SJSA1 (cell line): ENCODE results near the gene SNX5. TPM values are rescaled to one million over a fixed set of nuclear protein-coding genes. Genes with fewer than 3 reads are reported as not detected.

Experiments used
- DNase-seq, 2 experiments: peaks; one replicate each; pipeline ENCODE4 v3.0.0-alpha.2; 2015 to 2020; ENCODE audit warnings: low spot score in 2 of 2, low read depth in 1 of 2
- H3K27ac ChIP-seq: fragments of 250-450 bp; sonication (Bioruptor Pico); 2 replicates; pipeline ENCODE4 v1.5.1; 2020; ENCODE audit warnings: mild to moderate bottlenecking, moderate library complexity
- H3K27me3 ChIP-seq: fragments of 250-450 bp; sonication (Bioruptor Pico); replicated peaks from 2 replicates; pipeline ENCODE4 v1.5.1; 2020; ENCODE audit warnings: mild to moderate bottlenecking, moderate library complexity
- H3K36me3 ChIP-seq: fragments of 250-450 bp; sonication (Bioruptor Pico); 2 replicates; pipeline ENCODE4 v1.5.1; 2020; ENCODE audit warnings: mild to moderate bottlenecking
- H3K4me1 ChIP-seq: fragments of 250-450 bp; sonication (Bioruptor Pico); replicated peaks from 2 replicates; pipeline ENCODE4 v1.6.1; 2021; ENCODE audit warnings: mild to moderate bottlenecking
- H3K4me3 ChIP-seq: fragments of 250-450 bp; sonication (Bioruptor Pico); 2 replicates; pipeline ENCODE4 v1.5.1; 2020; ENCODE audit warnings: mild to moderate bottlenecking
- H3K9me3 ChIP-seq: fragments of 250-450 bp; sonication (Bioruptor Pico); replicated peaks from 2 replicates; pipeline ENCODE4 v1.5.1; 2020; ENCODE audit warnings: mild to moderate bottlenecking
- total RNA-seq: library from RNA; depleted of rRNA; stranded (reverse); fragments of >200 nt; shearing (Covaris generic); gene quantifications from 2 replicates; pipeline ENCODE4 v1.2.3, GENCODE V29; 2014

Gene SNX5
- total RNA-seq, 1 experiment from 2014 or later = 129 TPM

- Histone ChIP-seq H3K27me3 (no peaks in the 10 kb centered on the region), H3K9me3 (no peaks in the 10 kb centered on the region), H3K4me3 (no peak overlapping the region), H3K4me1 (no peaks in the 10 kb centered on the region), H3K36me3 (peaks cover 100% of the 10 kb centered on the region), H3K27ac (no peak overlapping the region)
- DNase-seq = no peak
Measured at GRCh38 chr20:17946572-17947473, 21.8 kb downstream of the SNX5 start.

- Histone ChIP-seq H3K9me3 (no peaks in the 10 kb centered on the region), H3K36me3 (peaks cover 100% of the 10 kb centered on the region), H3K27ac (no peak overlapping the region), H3K27me3 (no peaks in the 10 kb centered on the region), H3K4me3 (no peak overlapping the region), H3K4me1 (no peaks in the 10 kb centered on the region)
- DNase-seq = no peak
Measured at GRCh38 chr20:17946040-17946439, 22.6 kb downstream of the SNX5 start.

- H3K27ac ChIP-seq = no peak overlapping the region
- no peak for DNase-seq
- H3K36me3 ChIP-seq = peaks cover 100% of the 10 kb centered on the region
- H3K4me1 ChIP-seq = no peaks in the 10 kb centered on the region
- H3K9me3 ChIP-seq = no peaks in the 10 kb centered on the region
- H3K27me3 ChIP-seq = no peaks in the 10 kb centered on the region
- no peak overlapping the region for H3K4me3 ChIP-seq
Measured at GRCh38 chr20:17944854-17945474, 23.6 kb downstream of the SNX5 start.

GRCh38 chr20:17943343-17943742 lies 25.3 kb downstream of the SNX5 start:
- Histone ChIP-seq H3K36me3 (peaks cover 91% of the 10 kb centered on the region), H3K27me3 (no peaks in the 10 kb centered on the region), H3K4me1 (peaks cover 6% of the 10 kb centered on the region; the same call in 1 of the 2 replicates), H3K4me3 (no peak overlapping the region), H3K27ac (no peak overlapping the region), H3K9me3 (no peaks in the 10 kb centered on the region)
- no peak for DNase-seq

DNA sequence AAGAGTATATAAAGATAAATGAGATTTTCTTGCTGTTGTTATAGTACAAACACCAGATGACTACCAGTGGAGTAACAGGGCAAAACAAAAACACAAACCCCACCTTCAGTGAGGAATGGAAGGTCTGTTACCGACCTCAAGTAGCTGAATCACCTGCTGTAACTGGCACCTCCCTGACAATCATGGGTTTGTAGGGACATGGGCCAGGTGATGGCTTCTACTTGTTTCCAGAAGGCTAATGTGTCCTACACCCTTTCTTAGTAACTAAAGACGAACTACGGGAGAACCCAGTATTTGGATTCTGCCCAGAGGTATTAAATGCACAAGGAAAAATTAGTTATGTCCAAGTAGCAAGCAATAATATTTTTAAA lies 26.8 kb downstream of the SNX5 start:
- Histone ChIP-seq H3K27ac (no peak overlapping the region), H3K9me3 (no peaks in the 10 kb centered on the region), H3K36me3 (peaks cover 75% of the 10 kb centered on the region), H3K27me3 (no peaks in the 10 kb centered on the region), H3K4me3 (no peak overlapping the region), H3K4me1 (peaks cover 8% of the 10 kb centered on the region; the same call in 1 of the 2 replicates)
- DNase-seq = no peak

DNA sequence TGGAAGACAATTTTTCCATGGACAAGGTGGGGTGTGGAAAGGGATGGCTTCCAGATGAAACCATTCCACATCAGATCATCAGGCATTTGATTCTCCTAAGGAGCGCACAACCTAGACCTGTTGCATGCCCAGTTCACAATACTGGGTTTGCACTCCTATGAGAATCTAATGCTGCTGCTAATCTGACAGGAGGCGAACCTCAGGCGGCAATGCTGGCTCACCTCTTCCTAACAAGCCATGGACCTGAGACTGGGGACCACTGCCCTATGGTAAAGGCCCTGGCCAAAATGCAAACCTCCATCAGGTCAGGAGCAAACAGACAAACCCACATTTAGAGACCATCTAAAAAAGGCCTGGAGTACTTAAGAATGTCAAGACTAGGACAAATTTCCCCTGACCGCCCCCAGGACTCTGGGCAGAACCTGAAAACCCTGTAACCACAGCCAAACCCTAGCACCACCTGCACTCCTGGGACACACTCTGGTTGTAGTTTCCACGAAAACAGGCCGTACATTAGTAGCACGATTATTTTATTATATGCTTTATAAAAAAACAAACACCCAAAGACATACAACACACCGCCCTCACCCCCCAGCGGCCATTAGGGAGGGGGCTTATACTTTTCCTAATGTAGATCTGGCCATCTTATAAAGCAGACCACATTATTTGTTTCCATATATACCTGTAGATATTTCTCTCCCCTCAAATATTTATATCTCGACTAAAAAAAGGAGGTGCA lies 27.3 kb downstream of the SNX5 start:
- Histone ChIP-seq H3K4me3 (no peak overlapping the region), H3K9me3 (no peaks in the 10 kb centered on the region), H3K4me1 (peaks cover 13% of the 10 kb centered on the region), H3K36me3 (peaks cover 70% of the 10 kb centered on the region), H3K27ac (no peak overlapping the region), H3K27me3 (no peaks in the 10 kb centered on the region)
- no peak for DNase-seq

DNA sequence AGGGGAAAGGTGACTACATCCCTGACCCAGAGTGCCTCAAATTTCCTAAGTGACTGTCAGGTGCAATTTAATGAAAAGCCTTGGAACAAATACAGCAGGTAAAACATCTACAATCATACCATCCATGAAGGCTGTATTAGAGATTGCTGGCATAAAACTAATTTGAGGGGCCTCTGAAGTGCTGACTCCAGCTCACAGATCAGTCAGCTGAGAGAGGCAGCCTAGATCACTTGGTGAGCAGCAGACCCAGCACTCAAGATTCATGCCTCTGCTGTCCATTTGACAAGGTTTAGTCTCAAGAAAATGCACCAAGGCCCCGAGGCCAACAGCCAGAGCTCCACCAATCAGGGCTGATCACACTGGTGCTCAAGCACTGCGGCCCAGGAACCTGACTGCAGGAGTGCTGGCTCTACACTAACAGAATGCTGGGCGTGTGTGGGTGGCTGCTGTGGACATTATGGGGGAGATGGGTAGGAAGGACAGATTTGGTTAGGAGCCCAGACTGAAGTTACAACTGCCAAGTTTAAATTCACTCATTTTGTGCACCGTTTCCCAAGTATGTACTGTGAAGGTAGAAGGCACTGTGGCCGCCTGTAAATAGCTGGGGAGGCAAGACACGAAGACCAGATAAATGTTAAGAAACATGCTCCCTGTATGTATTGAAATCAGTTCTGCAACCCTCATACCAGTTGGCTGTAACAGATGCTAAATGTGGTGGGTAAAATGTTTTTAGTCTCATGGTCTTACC lies 28.2 kb downstream of the SNX5 start:
- no peak overlapping the region for H3K27ac ChIP-seq

DNA sequence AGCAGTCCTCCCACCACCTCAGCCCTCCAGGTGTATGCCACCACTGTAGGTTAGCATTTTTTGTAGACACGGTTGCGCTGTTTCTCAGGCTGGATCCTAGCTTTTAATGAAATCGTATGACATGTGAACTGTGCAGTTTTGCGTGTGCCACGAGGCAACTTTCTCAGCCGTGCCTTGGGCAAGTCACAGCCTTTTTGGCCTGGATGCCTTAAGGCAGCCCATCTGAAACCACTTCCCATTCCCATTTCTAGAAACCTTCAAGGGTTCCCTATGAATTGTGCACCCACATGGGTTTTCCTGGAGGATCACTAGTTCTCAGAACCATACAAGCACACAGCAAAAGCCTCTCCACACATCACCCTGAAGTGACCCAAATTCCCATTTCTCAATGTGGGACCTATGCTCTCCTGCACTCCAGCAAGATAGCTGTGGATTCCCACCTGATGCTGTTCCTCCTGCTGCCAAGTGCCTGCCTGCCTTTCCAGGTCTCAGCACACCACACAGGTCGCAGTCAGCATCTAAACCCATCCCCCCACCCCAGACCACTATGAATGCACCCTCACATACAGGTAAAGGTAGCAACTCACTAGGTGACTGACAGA lies 28.9 kb downstream of the SNX5 start:
- H3K27ac ChIP-seq = no peak overlapping the region
- DNase-seq = no peak
- no peak overlapping the region for H3K4me3 ChIP-seq
- H3K36me3 ChIP-seq = peaks cover 55% of the 10 kb centered on the region
- H3K9me3 ChIP-seq = no peaks in the 10 kb centered on the region
- no peaks in the 10 kb centered on the region for H3K27me3 ChIP-seq
- peaks cover 13% of the 10 kb centered on the region for H3K4me1 ChIP-seq

More for the DNA sequence above, 28.2 kb downstream of the SNX5 start:
- peaks cover 13% of the 10 kb centered on the region for H3K4me1 ChIP-seq
- H3K9me3 ChIP-seq = no peaks in the 10 kb centered on the region
- H3K4me3 ChIP-seq = no peak overlapping the region
- peaks cover 61% of the 10 kb centered on the region for H3K36me3 ChIP-seq
- DNase-seq = no peak
- no peaks in the 10 kb centered on the region for H3K27me3 ChIP-seq

DNA sequence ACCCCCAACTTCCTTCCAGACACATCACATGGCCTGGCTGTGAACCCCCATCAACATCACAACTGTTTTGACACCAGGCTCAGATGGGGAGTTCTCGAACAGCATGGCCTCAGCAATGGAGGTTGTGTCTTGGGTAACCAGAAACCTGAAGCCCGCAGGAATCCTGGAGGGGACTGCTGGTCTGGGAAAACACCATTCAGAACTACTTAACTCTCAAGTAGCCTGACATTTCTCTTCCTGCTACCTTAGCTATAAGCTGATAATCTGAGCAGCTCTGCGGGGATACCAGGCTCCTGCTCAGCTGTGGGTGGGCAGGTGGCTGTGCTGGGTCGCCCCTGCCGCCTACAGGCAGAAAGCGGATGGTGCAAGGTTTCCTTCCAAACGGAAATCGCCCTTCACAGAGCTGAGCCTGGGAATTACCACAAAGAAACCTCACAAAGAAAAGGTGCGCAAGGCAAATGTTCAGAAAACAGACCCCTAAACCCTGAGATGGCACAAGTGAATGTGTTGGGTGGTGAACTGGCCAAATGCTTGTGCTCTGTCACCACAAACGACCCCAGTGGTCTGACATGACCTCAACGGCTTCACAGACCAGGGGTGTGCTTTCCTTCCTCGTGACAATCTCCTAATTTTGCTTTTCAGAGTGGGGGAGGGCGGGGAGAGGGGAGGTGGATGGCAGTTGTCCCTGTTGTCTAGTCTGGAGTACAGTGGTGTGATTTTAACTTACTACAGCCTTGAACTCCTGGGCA lies 29.5 kb downstream of the SNX5 start:
- no peaks in the 10 kb centered on the region for H3K27me3 ChIP-seq
- H3K4me3 ChIP-seq = no peak overlapping the region
- peak; percentile 54 to 72 for DNase-seq
- H3K36me3 ChIP-seq = peaks cover 48% of the 10 kb centered on the region
- peaks cover 13% of the 10 kb centered on the region for H3K4me1 ChIP-seq
- H3K9me3 ChIP-seq = no peaks in the 10 kb centered on the region
- no peak overlapping the region for H3K27ac ChIP-seq

DNA sequence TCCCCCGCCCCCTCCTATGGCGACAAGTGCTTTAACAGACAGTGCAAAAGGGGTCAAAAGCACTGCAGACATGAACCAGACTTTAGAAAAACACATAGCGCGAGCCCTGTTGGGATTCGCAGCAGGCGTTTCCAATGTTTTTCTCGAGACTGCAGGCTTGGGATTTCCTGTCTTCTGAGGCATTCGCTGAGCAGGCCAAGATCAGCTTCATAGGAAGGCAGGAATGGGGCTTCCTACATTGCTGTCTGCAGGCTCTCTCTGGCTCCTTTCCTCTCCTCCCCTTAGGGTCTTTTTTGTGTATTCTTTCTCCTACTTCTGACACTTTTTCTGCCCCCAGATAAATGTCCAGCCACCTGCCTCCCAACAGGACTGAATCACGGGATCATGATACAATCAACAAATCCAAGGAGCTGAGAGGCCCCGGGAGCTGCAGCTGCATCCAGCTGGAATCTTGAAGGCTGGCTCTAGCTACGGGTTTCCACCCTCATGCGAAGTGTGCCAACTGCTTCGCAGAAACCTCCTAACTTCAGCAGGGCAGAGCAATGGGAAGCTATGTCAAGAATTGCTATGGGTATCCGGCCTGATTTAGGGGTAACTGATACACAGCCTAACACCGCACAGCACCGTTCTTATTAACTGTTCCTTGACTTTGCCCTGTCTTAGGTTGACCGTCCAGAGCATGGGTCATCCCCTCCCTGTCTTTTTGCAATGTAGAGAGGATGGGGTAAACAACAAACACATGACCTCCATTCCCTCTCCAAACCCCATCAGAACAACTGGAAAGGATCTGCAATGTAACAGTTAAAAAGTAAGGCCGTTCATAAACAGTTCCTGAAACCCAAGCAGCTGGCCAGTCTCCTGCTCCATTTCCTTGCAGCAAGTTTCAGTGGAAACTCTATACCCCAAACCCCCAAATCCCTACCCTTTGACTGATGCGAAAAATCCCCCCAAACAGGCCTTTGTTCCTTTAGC lies 31.5 kb downstream of the SNX5 start:
- DNase-seq = no peak
- H3K4me1 ChIP-seq = peaks cover 13% of the 10 kb centered on the region
- no peaks in the 10 kb centered on the region for H3K9me3 ChIP-seq
- no peak overlapping the region for H3K4me3 ChIP-seq
- H3K36me3 ChIP-seq = peaks cover 28% of the 10 kb centered on the region
- no peak overlapping the region for H3K27ac ChIP-seq
- no peaks in the 10 kb centered on the region for H3K27me3 ChIP-seq

DNA sequence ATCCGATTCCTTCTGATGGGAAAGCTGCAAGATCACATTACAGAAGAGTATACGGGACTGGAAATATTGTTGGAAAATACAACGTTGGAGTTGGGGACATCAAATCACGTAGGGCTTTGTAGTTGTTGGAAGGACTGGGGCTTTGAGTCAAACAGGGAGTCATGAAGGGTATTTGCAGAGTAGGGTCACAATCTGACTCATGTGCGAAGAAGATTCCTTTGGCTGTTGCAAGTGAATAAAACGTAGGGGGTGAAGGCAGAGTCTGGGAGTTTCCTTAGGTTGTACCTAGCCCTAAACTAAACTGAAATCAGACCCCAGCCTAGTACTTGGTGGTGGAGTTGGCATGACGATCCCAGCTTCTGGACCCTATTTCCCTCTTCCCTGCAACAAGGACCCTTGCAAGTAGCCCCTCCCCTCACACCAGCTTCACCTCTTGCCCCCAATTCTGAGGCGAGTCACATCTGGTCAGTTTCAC lies 32.3 kb downstream of the SNX5 start:
- H3K27ac ChIP-seq = no peak overlapping the region
- no peak overlapping the region for H3K4me3 ChIP-seq
- peaks cover 21% of the 10 kb centered on the region for H3K36me3 ChIP-seq
- H3K9me3 ChIP-seq = no peaks in the 10 kb centered on the region
- H3K27me3 ChIP-seq = no peaks in the 10 kb centered on the region
- no peak for DNase-seq
- H3K4me1 ChIP-seq = peaks cover 13% of the 10 kb centered on the region

- Histone ChIP-seq H3K4me1 (peaks cover 13% of the 10 kb centered on the region), H3K9me3 (no peaks in the 10 kb centered on the region), H3K4me3 (no peak overlapping the region), H3K27ac (no peak overlapping the region), H3K36me3 (peaks cover 15% of the 10 kb centered on the region), H3K27me3 (no peaks in the 10 kb centered on the region)
- DNase-seq = no peak
Measured at GRCh38 chr20:17935761-17936160, 32.8 kb downstream of the SNX5 start.
